Adipocyte (in vitro differentiated cells): Measurements from ENCODE around the gene TUBGCP3.

Experiments used
- DNase-seq: peaks from one replicate; pipeline ENCODE4 v3.0.0-alpha.2; 2015; ENCODE audit warnings: low read depth
- H3K27me3 ChIP-seq: replicated peaks from 2 replicates; pipeline ENCODE4 v1.7.0; 2013; ENCODE audit warnings: mild to moderate bottlenecking, low read length, moderate library complexity; ENCODE audit not compliant: control insufficient read depth, insufficient read depth
- H3K36me3 ChIP-seq: 2 replicates; pipeline ENCODE4 v1.7.0; 2013; ENCODE audit warnings: low read length, mild to moderate bottlenecking, moderate library complexity; ENCODE audit not compliant: control insufficient read depth, insufficient read depth, severe bottlenecking
- H3K4me1 ChIP-seq: 2 replicates; pipeline ENCODE4 v1.7.0; 2013; ENCODE audit warnings: mild to moderate bottlenecking, low read length, moderate library complexity; ENCODE audit not compliant: control insufficient read depth, insufficient read depth
- H3K4me3 ChIP-seq: 2 replicates; pipeline ENCODE4 v1.7.0; 2013; ENCODE audit warnings: mild to moderate bottlenecking, low read length, moderate library complexity
- H3K9ac ChIP-seq: 2 replicates; pipeline ENCODE4 v1.7.0; 2013; ENCODE audit warnings: mild to moderate bottlenecking, low read length, moderate library complexity
- H3K9me3 ChIP-seq: 2 replicates; pipeline ENCODE4 v1.7.0; 2013; ENCODE audit warnings: mild to moderate bottlenecking, low read length, moderate library complexity; ENCODE audit not compliant: control insufficient read depth

The TUBGCP3 gene

DNA sequence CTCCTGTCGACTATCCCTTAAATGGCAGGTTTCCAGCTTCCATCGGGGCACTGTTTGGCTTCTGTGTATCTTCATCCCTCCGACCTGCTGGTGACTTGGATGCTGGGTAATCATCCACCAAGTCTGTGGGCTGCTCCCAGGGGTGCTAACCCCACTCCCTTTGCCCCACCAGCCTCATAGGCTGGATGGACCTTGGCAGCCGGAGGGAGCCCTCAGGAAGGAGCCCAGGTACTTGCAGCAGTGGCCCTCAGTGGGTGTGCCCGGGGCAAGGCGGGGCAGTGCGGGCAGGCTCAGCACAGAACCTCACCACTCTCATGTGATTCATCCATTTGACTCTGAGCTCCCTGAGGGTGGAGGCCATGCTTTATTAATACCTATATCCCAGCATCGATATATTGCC, 27.4 kb upstream of the TUBGCP3 start:
- DNase-seq: no peak
- H3K9me3 ChIP-seq: no peaks in the 10 kb centered on the region
- no peak overlapping the region for H3K4me3 ChIP-seq
- no peak overlapping the region for H3K9ac ChIP-seq
- no peaks in the 10 kb centered on the region for H3K4me1 ChIP-seq
- H3K27me3 ChIP-seq: peaks cover 47% of the 10 kb centered on the region
- H3K36me3 ChIP-seq: no peaks in the 10 kb centered on the region

DNA sequence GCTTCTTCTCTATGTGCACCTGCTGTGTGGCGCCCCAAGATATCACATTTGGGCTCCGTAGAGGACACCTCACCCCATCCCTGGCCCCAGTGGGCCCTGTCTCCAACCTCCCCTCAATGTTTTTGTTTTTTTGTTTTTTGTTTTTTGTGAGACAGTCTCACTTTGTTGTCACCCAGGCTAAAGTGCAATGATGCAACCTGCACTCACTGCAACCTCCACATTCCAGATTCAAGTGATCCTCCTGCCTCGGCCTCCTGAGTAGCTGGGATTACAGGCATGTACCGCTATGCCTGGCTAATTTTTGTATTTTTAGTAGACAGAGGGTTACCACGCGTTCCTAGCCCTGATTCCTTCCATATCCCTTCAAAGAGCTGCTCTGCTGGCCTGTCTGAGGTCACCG, 26.9 kb upstream of the TUBGCP3 start:
- DNase-seq: no peak
- H3K36me3 ChIP-seq: no peaks in the 10 kb centered on the region
- H3K4me3 ChIP-seq: no peak overlapping the region
- H3K27me3 ChIP-seq: peaks cover 41% of the 10 kb centered on the region
- no peaks in the 10 kb centered on the region for H3K9me3 ChIP-seq
- no peaks in the 10 kb centered on the region for H3K4me1 ChIP-seq
- H3K9ac ChIP-seq: no peak overlapping the region

DNA sequence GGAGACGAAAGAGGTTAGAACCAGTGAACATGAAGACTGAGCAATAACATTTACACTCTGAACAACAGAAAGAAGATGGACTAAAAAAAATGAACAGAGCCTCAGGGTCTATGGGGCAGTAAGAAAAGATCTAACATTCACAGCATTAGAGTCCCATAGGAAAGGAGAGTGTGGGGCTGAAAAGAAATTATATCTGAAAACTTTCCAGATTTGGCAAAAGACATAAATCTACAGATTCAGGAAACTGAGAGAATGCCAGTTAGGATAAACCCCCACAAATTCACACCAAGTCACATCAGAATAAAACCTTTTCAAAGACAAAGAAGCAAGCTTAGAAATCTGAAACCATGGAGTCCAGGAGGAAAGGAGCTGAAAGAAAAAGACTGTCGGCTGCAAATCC, 20.3 kb upstream of the TUBGCP3 start:
- DNase-seq: no peak
- peaks cover 4% of the 10 kb centered on the region for H3K4me1 ChIP-seq
- H3K9ac ChIP-seq: no peak overlapping the region
- H3K36me3 ChIP-seq: no peaks in the 10 kb centered on the region
- H3K9me3 ChIP-seq: no peaks in the 10 kb centered on the region
- H3K4me3 ChIP-seq: no peak overlapping the region
- peaks cover 13% of the 10 kb centered on the region for H3K27me3 ChIP-seq

DNA sequence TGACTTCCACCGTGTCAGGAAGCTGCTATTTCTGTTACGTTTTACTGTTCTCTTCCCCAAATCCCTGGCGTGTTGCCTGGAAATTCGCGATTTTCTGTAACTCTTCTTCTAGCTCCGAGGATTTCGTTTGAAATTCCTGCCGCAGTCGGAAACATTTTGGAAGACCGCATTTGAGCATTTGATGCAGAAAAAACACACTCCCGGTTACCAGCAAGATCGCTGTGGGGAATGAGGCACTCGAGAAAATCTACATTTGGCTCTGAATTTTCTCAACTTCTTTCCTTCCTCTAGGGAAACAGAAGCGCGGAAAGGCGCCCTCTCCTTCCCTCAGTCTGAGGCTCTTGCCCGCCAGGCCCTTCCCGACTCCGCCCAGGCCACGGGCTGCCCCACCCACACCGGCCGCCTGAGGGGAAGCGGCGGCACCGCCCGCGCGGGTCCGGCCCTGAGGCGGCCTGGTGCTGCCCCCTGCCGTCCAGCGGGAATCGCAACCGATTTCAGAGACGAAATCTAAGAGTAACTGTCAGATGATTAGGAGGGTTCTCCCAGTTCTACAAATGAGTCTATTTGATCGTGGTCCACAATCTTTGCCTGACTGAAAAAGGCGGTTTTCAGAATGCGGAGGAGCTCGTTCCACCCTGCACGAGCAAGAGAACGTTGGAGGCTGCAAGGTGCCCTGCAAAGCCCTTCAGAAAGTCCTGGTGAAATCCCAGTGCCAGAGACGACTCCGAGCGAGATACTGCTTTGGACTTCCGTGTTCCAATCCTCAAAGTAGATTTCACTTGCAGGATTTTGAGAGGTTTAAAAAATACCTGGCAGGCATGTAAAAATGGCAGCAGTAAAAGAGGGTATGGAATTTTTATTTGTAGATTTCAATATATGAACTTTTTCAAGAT, 18.4 kb upstream of the TUBGCP3 start:
- H3K27me3 ChIP-seq: peaks cover 13% of the 10 kb centered on the region
- H3K4me1 ChIP-seq: peaks cover 4% of the 10 kb centered on the region
- no peaks in the 10 kb centered on the region for H3K9me3 ChIP-seq
- peak; percentile 97 for DNase-seq
- peak overlapping the region; percentile 81 for H3K9ac ChIP-seq
- H3K36me3 ChIP-seq: no peaks in the 10 kb centered on the region
- peak overlapping the region; percentile 83 for H3K4me3 ChIP-seq

DNA sequence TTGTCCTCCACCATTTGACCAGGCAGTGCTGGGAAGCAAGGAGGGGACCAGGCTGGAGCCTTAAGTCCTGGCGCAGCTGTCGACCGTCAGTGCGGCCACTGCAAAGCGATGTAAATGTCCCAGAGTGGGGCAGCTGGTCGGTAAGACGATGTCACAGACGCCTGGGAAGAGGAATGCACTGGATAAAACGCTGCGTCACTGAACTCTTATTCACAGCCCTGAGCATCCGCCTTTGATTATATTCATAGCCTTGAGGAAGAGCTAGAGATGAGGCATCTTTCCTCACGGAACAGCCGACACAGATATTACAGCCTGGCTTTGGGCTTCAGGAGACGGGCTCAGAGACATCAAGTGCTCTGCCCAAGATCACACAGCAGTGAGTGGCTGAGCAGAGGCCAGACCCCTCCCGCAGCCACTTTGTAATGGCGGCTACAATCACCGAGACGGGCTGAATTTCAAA, 17.6 kb upstream of the TUBGCP3 start:
- peaks cover 13% of the 10 kb centered on the region for H3K27me3 ChIP-seq
- no peaks in the 10 kb centered on the region for H3K36me3 ChIP-seq
- DNase-seq: no peak
- H3K9ac ChIP-seq: peak overlapping the region; percentile 81
- no peaks in the 10 kb centered on the region for H3K9me3 ChIP-seq
- peak overlapping the region; percentile 83 for H3K4me3 ChIP-seq
- H3K4me1 ChIP-seq: peaks cover 4% of the 10 kb centered on the region

DNA sequence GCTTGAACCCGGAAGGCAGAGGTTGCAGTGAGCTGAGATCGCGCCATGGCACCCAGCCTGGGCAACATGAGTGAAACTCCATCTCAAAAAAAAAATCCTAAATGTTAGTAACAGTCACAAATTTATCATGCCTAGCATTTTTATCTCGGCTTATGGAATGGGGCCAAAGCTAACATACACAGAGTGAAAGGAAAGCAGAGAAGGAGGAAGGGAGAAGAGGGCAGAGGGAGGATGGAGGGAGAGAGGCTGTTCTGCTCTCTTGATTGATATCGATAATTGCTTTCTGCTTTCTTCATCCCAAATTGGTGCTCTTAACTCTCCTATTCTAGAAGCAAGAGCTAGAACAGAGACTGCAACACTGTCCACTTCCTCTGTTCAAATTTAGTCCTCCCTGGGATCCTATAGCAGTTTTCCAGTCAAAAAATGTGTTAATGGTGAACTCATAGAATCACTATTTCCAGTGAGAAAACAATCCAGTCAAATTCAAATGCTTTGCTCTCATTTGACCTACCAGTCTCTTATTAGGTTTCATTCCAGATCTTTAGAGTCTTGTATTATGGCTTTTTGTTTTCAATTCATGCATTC, 15.8 kb upstream of the TUBGCP3 start:
- Histone ChIP-seq H3K36me3 (no peaks in the 10 kb centered on the region), H3K9me3 (no peaks in the 10 kb centered on the region), H3K9ac (no peak overlapping the region), H3K4me1 (peaks cover 4% of the 10 kb centered on the region), H3K4me3 (no peak overlapping the region), H3K27me3 (peaks cover 13% of the 10 kb centered on the region)
- DNase-seq: peak; percentile 40

DNA sequence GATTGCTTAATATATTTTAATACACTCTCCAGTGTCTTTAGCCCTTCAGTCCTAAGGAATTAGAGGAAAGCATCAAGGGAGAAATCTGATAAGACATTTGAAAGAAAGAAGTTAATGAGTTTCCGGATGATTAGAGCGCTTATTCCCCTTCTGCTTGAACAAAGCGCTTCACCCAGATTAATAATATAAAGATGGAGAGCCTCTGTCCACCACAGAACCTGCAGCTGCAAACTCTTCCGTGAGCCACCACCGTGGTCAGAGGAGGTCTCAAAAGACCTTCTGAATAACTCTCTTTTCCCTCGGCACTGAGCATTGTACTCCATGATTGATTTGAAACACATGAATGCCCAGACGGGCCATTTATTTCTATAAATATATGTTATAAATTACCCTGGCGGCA, 14.2 kb upstream of the TUBGCP3 start:
- no peak for DNase-seq
- H3K4me1 ChIP-seq: peaks cover 4% of the 10 kb centered on the region

DNA sequence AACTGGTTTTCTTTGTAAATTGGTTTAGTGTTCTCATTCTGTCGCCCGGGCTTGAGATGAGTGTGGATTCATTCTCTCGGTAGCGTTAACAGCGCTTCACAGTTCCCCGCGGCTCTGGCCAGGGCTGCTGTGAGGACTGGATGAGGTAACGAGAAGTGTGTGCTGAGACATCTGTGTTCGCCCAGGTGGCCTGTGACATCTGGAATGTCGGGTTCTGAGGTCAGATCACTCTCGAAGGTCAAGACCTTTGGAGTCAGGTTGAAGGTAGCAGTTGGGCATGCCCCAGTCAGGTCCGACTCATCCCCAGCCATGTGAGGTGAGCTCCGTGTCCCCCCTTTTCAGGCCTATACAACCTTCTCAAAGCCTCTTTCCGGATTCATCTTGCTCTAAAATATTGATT, 13.4 kb upstream of the TUBGCP3 start:
- Histone ChIP-seq H3K4me3 (no peak overlapping the region), H3K36me3 (no peaks in the 10 kb centered on the region), H3K9me3 (no peaks in the 10 kb centered on the region), H3K4me1 (peaks cover 4% of the 10 kb centered on the region), H3K27me3 (no peaks in the 10 kb centered on the region), H3K9ac (no peak overlapping the region)
- no peak for DNase-seq

More for the DNA sequence above, 14.2 kb upstream of the TUBGCP3 start:
- H3K27me3 ChIP-seq: no peaks in the 10 kb centered on the region
- no peaks in the 10 kb centered on the region for H3K36me3 ChIP-seq
- no peak overlapping the region for H3K9ac ChIP-seq
- H3K4me3 ChIP-seq: no peak overlapping the region
- H3K9me3 ChIP-seq: no peaks in the 10 kb centered on the region

DNA sequence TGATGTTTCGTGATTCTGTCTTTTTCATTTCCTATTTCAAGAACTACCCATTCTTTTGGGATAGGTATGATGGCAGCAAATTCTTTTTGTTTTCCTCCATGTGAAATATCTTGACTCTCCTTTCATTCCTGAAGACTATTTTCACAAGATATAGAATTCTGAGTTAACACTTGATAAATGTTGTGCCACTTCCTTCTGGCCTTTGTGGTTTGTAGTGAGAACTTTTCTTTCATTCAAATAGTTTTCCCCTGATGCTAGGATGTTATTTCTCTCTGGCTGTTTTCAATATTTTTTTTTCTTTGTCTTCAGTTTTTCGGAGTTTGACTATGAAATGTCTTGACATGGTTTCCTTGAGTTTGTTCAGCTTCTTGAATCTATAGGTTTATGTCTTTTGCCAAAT, 8.3 kb upstream of the TUBGCP3 start:
- no peak overlapping the region for H3K9ac ChIP-seq
- no peaks in the 10 kb centered on the region for H3K27me3 ChIP-seq
- H3K4me3 ChIP-seq: no peak overlapping the region
- no peaks in the 10 kb centered on the region for H3K4me1 ChIP-seq
- H3K9me3 ChIP-seq: peaks cover 7% of the 10 kb centered on the region
- DNase-seq: no peak
- H3K36me3 ChIP-seq: no peaks in the 10 kb centered on the region

DNA sequence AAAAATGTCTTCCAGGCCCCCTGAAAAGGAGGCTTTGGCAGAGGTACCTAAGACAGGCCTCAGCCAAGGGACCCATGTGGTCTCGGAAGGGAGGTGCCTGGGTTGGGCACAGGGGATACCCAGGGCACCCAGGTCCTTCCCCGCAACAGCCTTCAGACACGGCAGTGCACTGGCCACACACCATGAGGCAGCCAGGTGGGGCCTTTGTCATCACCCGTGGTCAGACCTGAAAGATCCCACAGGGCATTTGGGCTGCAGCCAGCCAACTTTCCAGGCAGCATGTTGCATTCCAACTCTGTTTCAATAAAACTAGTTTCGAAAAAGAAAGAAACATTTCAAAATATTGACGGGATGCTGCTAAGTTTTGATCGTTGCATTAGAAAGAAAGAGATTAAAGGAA, 4.7 kb upstream of the TUBGCP3 start:
- Histone ChIP-seq H3K4me3 (no peak overlapping the region), H3K4me1 (peaks cover 5% of the 10 kb centered on the region), H3K27me3 (no peaks in the 10 kb centered on the region), H3K9me3 (peaks cover 7% of the 10 kb centered on the region), H3K36me3 (no peaks in the 10 kb centered on the region), H3K9ac (no peak overlapping the region)
- DNase-seq: no peak

DNA sequence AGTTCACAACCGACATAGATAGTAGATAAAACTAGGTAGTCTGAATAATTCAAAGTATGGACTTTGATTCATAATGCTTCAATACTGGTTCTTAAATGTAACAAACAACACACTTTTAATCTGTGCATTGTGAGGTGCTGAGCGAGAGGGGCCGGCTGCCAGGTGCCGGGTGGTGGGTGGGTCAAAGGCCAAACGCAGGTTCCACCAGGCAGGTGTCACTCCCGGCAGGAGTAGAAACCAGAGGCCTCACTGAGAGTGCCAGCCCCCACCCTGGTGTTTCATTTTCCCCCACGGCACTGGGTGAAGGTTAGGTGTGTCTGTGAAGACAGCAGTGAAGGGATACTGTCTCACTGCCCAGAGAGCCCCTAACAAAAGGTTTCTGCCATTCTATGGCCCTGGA, 4.2 kb upstream of the TUBGCP3 start:
- H3K9me3 ChIP-seq: peaks cover 7% of the 10 kb centered on the region
- H3K9ac ChIP-seq: no peak overlapping the region
- DNase-seq: no peak
- H3K27me3 ChIP-seq: no peaks in the 10 kb centered on the region
- H3K4me3 ChIP-seq: no peak overlapping the region
- peaks cover 5% of the 10 kb centered on the region for H3K4me1 ChIP-seq
- no peaks in the 10 kb centered on the region for H3K36me3 ChIP-seq
